Type B pancreatic cell (in vitro differentiated cells): ENCODE results near the gene PRKAR1B. TPM values are rescaled to one million over a fixed set of nuclear protein-coding genes. Genes with fewer than 3 reads are reported as not detected.
A peak's percentile ranks its signal among the peaks of the same experiment; 100 is the strongest.

Source experiments
- DNase-seq: peaks from one replicate; pipeline ENCODE4 v3.0.0; 2021; ENCODE audit warnings: mixed read lengths; ENCODE audit not compliant: unreplicated experiment; ENCODE audit errors: extremely low spot score
- H3K27ac Mint-ChIP-seq: 2 replicates; pipeline ENCODE4 v1.8.0; 2021; ENCODE audit warnings: mild to moderate bottlenecking, mixed read lengths
- H3K27me3 Mint-ChIP-seq: 2 replicates; pipeline ENCODE4 v1.8.0; 2021; ENCODE audit warnings: mixed read lengths
- H3K36me3 Mint-ChIP-seq: 2 replicates; pipeline ENCODE4 v1.8.0; 2021; ENCODE audit warnings: mixed read lengths
- H3K4me1 Mint-ChIP-seq: one replicate; pipeline ENCODE4 v1.8.0; 2021; ENCODE audit warnings: mixed read lengths; ENCODE audit not compliant: unreplicated experiment
- H3K4me3 Mint-ChIP-seq: 2 replicates; pipeline ENCODE4 v1.8.0; 2021; ENCODE audit warnings: mild to moderate bottlenecking, mixed read lengths
- H3K9me3 Mint-ChIP-seq: 2 replicates; pipeline ENCODE4 v1.8.0; 2021; ENCODE audit warnings: mixed read lengths
- total RNA-seq: library from RNA; stranded (reverse); gene quantifications from 2 replicates; pipeline ENCODE4 v1.2.1, GENCODE V29; 2021; ENCODE audit warnings: low replicate concordance
- TF ChIP-seq, protein P1 (sequence below): fragments of 200-600 bp; sonication (generic); conservative IDR thresholded peaks from 2 replicates; pipeline ENCODE4 v1.5.0; 2021; ENCODE audit warnings: antibody characterized with exemption, mild to moderate bottlenecking

The PRKAR1B gene
- total RNA-seq, 1 donor from 2014 or later, result 26.1 TPM

- Mint-ChIP-seq H3K4me3 (no peak overlapping the region), H3K4me1 (no peaks in the 10 kb centered on the region)
These were observed 11.2 kb upstream of the PRKAR1B start for GRCh38 chr7:738241-738640.

GRCh38 chr7:734808-735207, 7.7 kb upstream of the PRKAR1B start:
- Mint-ChIP-seq H3K9me3 (no peaks in the 10 kb centered on the region), H3K4me1 (no peaks in the 10 kb centered on the region), H3K27ac (no peak overlapping the region), H3K36me3 (peaks cover 5% of the 10 kb centered on the region), H3K4me3 (no peak overlapping the region), H3K27me3 (no peaks in the 10 kb centered on the region)
- no peak for DNase-seq
- TF ChIP-seq, protein P1, sequence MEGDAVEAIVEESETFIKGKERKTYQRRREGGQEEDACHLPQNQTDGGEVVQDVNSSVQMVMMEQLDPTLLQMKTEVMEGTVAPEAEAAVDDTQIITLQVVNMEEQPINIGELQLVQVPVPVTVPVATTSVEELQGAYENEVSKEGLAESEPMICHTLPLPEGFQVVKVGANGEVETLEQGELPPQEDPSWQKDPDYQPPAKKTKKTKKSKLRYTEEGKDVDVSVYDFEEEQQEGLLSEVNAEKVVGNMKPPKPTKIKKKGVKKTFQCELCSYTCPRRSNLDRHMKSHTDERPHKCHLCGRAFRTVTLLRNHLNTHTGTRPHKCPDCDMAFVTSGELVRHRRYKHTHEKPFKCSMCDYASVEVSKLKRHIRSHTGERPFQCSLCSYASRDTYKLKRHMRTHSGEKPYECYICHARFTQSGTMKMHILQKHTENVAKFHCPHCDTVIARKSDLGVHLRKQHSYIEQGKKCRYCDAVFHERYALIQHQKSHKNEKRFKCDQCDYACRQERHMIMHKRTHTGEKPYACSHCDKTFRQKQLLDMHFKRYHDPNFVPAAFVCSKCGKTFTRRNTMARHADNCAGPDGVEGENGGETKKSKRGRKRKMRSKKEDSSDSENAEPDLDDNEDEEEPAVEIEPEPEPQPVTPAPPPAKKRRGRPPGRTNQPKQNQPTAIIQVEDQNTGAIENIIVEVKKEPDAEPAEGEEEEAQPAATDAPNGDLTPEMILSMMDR, result no peak

More at GRCh38 chr7:738241-738640, 11.2 kb upstream of the PRKAR1B start:
- Mint-ChIP-seq H3K27me3 (no peaks in the 10 kb centered on the region), H3K36me3 (peaks cover 12% of the 10 kb centered on the region), H3K27ac (no peak overlapping the region), H3K9me3 (no peaks in the 10 kb centered on the region)
- no peak for DNase-seq
- TF ChIP-seq, protein P1, result no peak

DNA sequence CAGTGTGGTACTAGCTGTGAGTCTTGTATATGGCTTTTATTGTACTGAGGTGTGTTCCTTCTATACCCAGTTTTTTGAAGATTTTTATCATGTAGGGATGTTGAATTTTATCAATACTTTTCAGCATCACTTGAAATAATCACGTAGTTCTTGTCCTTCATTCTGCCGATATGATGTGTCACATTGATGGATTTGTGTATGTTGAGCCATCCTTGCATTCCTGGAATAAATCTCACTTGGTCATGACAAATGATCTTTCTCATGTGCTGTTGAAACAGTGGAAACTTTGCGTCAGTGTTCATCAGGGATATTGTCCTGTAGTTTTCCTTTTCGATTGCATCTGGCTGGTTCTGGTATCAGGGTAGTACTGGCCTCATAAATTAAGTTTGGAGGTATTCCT, 7.1 kb upstream of the PRKAR1B start:
- Mint-ChIP-seq H3K27me3 (no peaks in the 10 kb centered on the region), H3K4me3 (no peak overlapping the region), H3K4me1 (no peaks in the 10 kb centered on the region)

GRCh38 chr7:732556-732955, 5.5 kb upstream of the PRKAR1B start:
- Mint-ChIP-seq H3K27ac (peak overlapping the region; percentile 7), H3K4me3 (peak overlapping the region; percentile 0), H3K36me3 (peaks cover 5% of the 10 kb centered on the region), H3K4me1 (peaks cover 9% of the 10 kb centered on the region), H3K27me3 (no peaks in the 10 kb centered on the region), H3K9me3 (no peaks in the 10 kb centered on the region)
- DNase-seq, result no peak
- TF ChIP-seq, protein P1, result no peak

More for the DNA sequence above, 7.1 kb upstream of the PRKAR1B start:
- TF ChIP-seq, protein P1, result no peak
- DNase-seq, result no peak
- peaks cover 5% of the 10 kb centered on the region for H3K36me3 Mint-ChIP-seq
- H3K27ac Mint-ChIP-seq, result no peak overlapping the region
- H3K9me3 Mint-ChIP-seq, result no peaks in the 10 kb centered on the region

GRCh38 chr7:732094-732541, 5.0 kb upstream of the PRKAR1B start:
- H3K27me3 Mint-ChIP-seq, result no peaks in the 10 kb centered on the region
- peak overlapping the region; percentile 7 for H3K27ac Mint-ChIP-seq
- TF ChIP-seq, protein P1, result no peak
- peaks cover 9% of the 10 kb centered on the region for H3K4me1 Mint-ChIP-seq
- H3K9me3 Mint-ChIP-seq, result no peaks in the 10 kb centered on the region
- peak overlapping the region; percentile 0 for H3K4me3 Mint-ChIP-seq
- DNase-seq, result peak; percentile 65
- H3K36me3 Mint-ChIP-seq, result peaks cover 5% of the 10 kb centered on the region
